Measurements from ENCODE around the gene RAPGEF2. TPM values are rescaled to one million over a fixed set of nuclear protein-coding genes. Genes with fewer than 3 reads are reported as not detected.

RAPGEF2 gene
- total and polyA plus RNA-seq, 3 donors from 2014 or later = 18.1 to 51.4 (median 38.9) TPM

DNA sequence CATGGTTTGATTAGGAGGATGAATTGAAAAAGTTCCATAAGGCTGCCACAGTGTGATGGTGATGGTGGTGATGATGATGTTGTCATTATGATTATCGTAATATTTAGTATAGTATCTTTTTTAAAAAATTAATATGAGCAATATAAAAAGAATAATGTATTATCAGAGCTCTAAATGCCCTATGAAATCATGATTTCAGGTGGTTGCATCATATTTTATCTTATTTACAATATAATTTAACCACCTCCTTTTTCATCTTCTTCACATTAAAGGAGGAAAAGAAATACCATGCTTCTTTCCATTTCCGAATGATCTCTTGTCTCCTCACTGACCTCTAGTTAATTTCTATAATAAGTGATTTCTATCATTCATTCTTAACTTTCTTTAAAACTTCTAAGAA is 225.9 kb downstream of the RAPGEF2 start:
- TF ChIP-seq POLR2A (IDR thresholded peaks at IDR 0.05) = no peak
- TF ChIP-seq, protein P1, sequence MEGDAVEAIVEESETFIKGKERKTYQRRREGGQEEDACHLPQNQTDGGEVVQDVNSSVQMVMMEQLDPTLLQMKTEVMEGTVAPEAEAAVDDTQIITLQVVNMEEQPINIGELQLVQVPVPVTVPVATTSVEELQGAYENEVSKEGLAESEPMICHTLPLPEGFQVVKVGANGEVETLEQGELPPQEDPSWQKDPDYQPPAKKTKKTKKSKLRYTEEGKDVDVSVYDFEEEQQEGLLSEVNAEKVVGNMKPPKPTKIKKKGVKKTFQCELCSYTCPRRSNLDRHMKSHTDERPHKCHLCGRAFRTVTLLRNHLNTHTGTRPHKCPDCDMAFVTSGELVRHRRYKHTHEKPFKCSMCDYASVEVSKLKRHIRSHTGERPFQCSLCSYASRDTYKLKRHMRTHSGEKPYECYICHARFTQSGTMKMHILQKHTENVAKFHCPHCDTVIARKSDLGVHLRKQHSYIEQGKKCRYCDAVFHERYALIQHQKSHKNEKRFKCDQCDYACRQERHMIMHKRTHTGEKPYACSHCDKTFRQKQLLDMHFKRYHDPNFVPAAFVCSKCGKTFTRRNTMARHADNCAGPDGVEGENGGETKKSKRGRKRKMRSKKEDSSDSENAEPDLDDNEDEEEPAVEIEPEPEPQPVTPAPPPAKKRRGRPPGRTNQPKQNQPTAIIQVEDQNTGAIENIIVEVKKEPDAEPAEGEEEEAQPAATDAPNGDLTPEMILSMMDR (IDR thresholded peaks at IDR 0.05) = no peak
- H3K27ac ChIP-seq = no peak overlapping the region
- H3K36me3 ChIP-seq (ENCODE audit: low read depth, missing control alignments) = no peaks in the 10 kb centered on the region
- H3K27me3 ChIP-seq = no peaks in the 10 kb centered on the region
- WGBS, 2 donors = 91 to 99% methylated on average over 2 of the region's 2 CpGs
- DNase-seq = no peak
- no peaks in the 10 kb centered on the region for H3K4me1 ChIP-seq
- H3K4me3 ChIP-seq = no peak overlapping the region
- no peaks in the 10 kb centered on the region for H3K9me3 ChIP-seq
- intact Hi-C loops (cut with DNase I; ENCODE audit: low total_unique reads) = no loop called here

DNA sequence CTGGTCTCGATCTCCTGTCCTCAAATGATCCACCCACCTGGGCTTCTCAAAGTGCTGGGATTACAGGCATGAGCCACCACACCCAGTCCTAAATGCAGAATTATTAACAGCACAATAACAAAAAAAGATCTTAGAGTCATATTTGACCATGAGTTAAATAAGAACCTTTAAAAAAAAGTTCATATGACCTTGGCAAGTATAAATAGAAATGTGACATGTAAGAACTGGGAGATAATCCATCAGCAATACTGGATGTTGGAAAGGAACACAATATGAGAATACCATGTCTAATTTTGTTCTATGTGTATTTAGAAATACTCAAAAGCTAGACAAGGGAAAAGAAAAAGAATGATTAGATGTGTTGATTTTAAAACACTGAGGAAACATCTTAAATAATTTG is 231.6 kb downstream of the RAPGEF2 start:
- H3K36me3 ChIP-seq (ENCODE audit: low read depth, missing control alignments) = no peaks in the 10 kb centered on the region
- intact Hi-C loops (cut with DNase I; ENCODE audit: low total_unique reads) = no loop called here

DNA sequence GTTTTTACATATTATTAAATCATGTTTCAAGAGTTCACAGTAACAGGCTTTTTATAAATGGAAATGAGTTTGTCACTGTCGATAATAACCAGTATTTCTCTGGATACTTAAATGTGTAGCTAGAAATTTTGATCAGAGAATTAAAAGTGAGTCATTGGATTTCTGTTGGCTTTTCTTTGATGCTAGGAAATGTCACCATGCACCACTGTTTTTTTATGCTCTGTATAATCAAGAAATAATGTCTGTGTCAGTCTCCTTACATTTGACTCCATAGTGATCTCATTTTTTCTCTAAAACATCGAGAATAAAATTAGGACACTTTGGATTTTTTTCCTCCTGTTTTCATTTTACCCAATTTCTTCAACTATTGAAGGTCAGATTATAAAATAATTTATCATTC is 234.2 kb downstream of the RAPGEF2 start:
- Histone ChIP-seq H3K9me3 (no peaks in the 10 kb centered on the region), H3K27me3 (no peaks in the 10 kb centered on the region), H3K4me3 (no peak overlapping the region), H3K4me1 (no peaks in the 10 kb centered on the region), H3K36me3 (ENCODE audit: low read depth, missing control alignments) (no peaks in the 10 kb centered on the region), H3K27ac (no peak overlapping the region)
- no peak for DNase-seq
- TF ChIP-seq POLR2A (IDR thresholded peaks at IDR 0.05) = no peak
- TF ChIP-seq, protein P1 (IDR thresholded peaks at IDR 0.05) = no peak
- intact Hi-C loops (cut with DNase I; ENCODE audit: low total_unique reads) = no loop called here
- 89 to 95% methylated on average over 2 of the region's 2 CpGs for WGBS, 2 donors

More for the DNA sequence above, 231.6 kb downstream of the RAPGEF2 start:
- no peak overlapping the region for H3K4me3 ChIP-seq
- DNase-seq = no peak
- no peak overlapping the region for H3K27ac ChIP-seq
- no peaks in the 10 kb centered on the region for H3K27me3 ChIP-seq
- no peaks in the 10 kb centered on the region for H3K9me3 ChIP-seq
- no peaks in the 10 kb centered on the region for H3K4me1 ChIP-seq
- 70 to 90% methylated on average over 1 of the region's 1 CpG for WGBS, 2 donors
- TF ChIP-seq POLR2A (IDR thresholded peaks at IDR 0.05) = no peak
- TF ChIP-seq, protein P1 (IDR thresholded peaks at IDR 0.05) = no peak

DNA sequence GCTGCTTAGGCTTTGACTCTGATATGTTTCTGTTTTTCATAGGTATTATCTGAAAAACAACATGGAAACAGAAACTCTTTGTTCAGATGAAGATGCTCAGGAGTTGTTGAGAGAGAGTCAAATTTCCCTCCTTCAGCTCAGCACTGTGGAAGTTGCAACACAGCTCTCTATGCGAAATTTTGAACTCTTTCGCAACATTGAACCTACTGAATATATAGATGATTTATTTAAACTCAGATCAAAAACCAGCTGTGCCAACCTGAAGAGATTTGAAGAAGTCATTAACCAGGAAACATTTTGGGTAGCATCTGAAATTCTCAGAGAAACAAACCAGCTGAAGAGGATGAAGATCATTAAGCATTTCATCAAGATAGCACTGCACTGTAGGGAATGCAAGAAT is 238.6 kb downstream of the RAPGEF2 start:
- no peaks in the 10 kb centered on the region for H3K36me3 ChIP-seq (ENCODE audit: low read depth, missing control alignments)
- no peaks in the 10 kb centered on the region for H3K4me1 ChIP-seq
- no peak for DNase-seq

DNA sequence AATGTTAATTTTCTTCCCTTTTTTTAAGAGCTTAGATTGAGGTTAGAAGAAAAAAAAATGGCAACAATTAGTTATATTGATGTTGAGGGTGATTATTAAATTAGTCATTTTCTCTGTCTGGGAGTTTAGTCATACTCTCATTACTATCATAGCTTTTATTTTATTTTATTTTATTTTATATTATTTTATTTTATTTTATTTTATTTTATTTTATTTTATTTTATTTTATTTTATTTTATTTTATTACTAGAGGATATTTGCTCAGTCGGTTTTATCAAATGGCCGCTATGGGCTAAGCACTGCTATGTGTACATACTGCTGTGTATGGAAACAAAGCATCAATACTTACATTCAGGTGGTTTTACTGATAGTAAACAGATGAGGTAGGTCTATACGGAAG is 239.5 kb downstream of the RAPGEF2 start:
- Histone ChIP-seq H3K9me3 (no peaks in the 10 kb centered on the region), H3K36me3 (ENCODE audit: low read depth, missing control alignments) (no peaks in the 10 kb centered on the region), H3K4me1 (no peaks in the 10 kb centered on the region), H3K4me3 (no peak overlapping the region), H3K27me3 (no peaks in the 10 kb centered on the region), H3K27ac (no peak overlapping the region)
- intact Hi-C loops (cut with DNase I; ENCODE audit: low total_unique reads) = no loop called here
- no peak for DNase-seq
- 91 to 96% methylated on average over 3 of the region's 3 CpGs for WGBS, 2 donors
- no peak for TF ChIP-seq POLR2A (IDR thresholded peaks at IDR 0.05)
- TF ChIP-seq, protein P1 (IDR thresholded peaks at IDR 0.05) = no peak

More for the DNA sequence above, 238.6 kb downstream of the RAPGEF2 start:
- TF ChIP-seq POLR2A (IDR thresholded peaks at IDR 0.05) = no peak
- TF ChIP-seq, protein P1 (IDR thresholded peaks at IDR 0.05) = no peak
- intact Hi-C loops (cut with DNase I; ENCODE audit: low total_unique reads) = no loop called here
- H3K27me3 ChIP-seq = no peaks in the 10 kb centered on the region
- WGBS, 2 donors = 75 to 85% methylated on average over 2 of the region's 2 CpGs
- no peak overlapping the region for H3K4me3 ChIP-seq
- no peaks in the 10 kb centered on the region for H3K9me3 ChIP-seq
- no peak overlapping the region for H3K27ac ChIP-seq

Measured in testis (tissue), 3 donors.